ENCODE measurements around the gene VPS33B.
"Not testable (repeated sequence)": the region's sequence is repeated elsewhere in the genome, so short reads cannot be mapped to it uniquely, and the experiment has no call there.

The VPS33B gene

DNA sequence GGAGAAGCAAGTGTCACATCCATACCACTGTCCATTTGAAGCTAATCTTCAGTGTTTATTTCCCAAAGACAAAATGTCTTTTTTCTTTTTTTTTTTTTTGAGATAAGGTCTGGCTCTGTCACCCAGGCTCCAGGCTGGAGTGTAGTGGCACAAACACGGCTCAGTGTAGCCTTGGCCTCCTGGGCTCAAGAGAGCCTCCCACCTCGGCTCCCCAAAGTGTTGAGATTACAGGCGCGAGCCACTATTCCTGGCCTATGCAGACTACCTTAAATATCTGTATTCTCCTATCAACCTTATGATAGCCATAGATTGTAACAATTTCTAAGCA lies 27.7 kb upstream of the VPS33B start:
- DNase-seq (ENCODE audit: low read depth, low spot score), result no peak
- TF ChIP-seq, protein P1, sequence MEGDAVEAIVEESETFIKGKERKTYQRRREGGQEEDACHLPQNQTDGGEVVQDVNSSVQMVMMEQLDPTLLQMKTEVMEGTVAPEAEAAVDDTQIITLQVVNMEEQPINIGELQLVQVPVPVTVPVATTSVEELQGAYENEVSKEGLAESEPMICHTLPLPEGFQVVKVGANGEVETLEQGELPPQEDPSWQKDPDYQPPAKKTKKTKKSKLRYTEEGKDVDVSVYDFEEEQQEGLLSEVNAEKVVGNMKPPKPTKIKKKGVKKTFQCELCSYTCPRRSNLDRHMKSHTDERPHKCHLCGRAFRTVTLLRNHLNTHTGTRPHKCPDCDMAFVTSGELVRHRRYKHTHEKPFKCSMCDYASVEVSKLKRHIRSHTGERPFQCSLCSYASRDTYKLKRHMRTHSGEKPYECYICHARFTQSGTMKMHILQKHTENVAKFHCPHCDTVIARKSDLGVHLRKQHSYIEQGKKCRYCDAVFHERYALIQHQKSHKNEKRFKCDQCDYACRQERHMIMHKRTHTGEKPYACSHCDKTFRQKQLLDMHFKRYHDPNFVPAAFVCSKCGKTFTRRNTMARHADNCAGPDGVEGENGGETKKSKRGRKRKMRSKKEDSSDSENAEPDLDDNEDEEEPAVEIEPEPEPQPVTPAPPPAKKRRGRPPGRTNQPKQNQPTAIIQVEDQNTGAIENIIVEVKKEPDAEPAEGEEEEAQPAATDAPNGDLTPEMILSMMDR (IDR thresholded peaks at IDR 0.05; ENCODE audit: low read depth, low read length), result no peak
- in situ Hi-C loops (cut with HindIII; ENCODE audit: low sequenced_read_pairs), result no loop called here
- H3K4me3 ChIP-seq (ENCODE audit: low read depth, low read length), result no peak overlapping the region

DNA sequence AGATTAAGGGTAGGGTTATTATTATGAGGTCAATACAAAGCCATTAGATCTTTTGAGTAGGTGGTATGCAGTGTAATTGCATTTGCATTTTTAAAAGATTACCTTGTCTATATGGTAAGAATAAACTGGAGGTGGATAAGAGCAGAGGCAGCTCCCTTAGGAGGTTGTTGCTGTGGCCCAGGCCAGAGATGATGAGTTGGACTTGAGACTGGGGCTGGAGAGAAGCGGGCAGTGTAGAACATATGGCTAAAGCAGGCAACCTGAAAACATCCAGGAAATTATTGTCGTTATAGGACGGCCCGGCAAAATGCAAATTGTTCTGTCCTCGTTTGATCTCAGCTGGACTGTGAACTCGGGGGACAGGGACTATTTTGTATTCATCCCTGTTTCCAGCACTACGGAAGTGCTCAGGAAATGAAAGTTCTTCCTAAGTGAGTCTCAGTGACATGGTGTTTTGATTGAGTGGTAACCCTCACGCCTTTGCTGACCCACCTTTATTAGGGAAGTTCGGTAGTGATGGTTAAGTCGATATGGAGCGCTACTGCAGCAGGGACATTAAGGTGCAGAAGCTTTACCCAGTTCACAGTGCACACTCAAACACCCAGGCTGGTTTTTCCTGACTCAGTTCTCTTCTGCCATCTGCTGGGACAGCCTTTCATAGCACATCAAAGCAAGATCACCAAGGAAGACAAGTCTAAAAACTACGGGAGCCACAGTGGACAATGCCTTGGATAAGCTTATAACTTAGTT lies 27.2 kb upstream of the VPS33B start:
- peak; percentile 71 for DNase-seq (ENCODE audit: low read depth, low spot score)
- H3K4me3 ChIP-seq (ENCODE audit: low read depth, low read length), result no peak overlapping the region
- in situ Hi-C loops (cut with HindIII; ENCODE audit: low sequenced_read_pairs), result no loop called here
- TF ChIP-seq, protein P1 (IDR thresholded peaks at IDR 0.05; ENCODE audit: low read depth, low read length), result peak; percentile 82

- TF ChIP-seq, protein P1 (IDR thresholded peaks at IDR 0.05; ENCODE audit: low read depth, low read length), result no peak
- DNase-seq (ENCODE audit: low read depth, low spot score), result peak; percentile 12
- in situ Hi-C loops (cut with HindIII; ENCODE audit: low sequenced_read_pairs), result no loop called here
- H3K4me3 ChIP-seq (ENCODE audit: low read depth, low read length), result no peak overlapping the region
Observed at GRCh38 chr15:91047545-91048199, 25.3 kb upstream of the VPS33B start.

DNA sequence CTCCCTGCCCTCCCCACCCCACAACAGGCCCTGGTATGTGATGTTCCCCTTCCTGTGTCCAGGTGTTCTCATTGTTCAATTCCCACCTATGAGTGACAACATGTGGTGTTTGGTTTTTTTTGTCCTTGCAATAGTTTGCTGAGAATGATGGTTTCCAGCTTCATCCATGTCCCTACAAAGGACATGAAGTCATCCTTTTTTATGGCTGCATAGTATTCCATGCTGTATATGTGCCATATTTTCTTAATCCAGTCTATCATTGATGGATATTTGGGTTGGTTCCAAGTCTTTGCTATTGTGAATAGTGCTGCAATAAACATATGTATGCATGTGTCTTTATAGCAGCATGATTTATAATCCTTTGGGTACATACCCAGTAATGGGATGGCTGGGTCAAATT lies 23.7 kb upstream of the VPS33B start:
- H3K4me3 ChIP-seq (ENCODE audit: low read depth, low read length); DNase-seq (ENCODE audit: low read depth, low spot score); in situ Hi-C loops (cut with HindIII; ENCODE audit: low sequenced_read_pairs): not testable (repeated sequence)

DNA sequence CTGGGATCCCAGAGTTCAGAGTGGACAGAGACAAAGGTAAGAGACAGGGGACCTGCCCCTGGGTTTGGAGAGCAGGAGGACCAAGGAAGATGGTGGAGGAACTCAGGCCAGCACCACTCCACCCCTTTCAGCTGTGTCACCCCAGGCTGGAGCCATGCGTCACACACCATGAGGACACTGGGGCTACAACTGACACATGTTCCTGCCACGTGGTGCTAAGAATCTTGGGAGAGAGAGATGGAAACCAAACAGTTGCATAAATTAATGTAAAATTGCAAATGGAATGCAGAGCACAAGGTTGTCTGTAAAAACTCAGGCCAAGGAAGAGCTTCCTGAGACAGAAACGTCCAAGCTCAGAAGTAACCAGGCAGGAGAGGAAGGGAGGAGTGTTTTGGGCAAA lies 22.7 kb upstream of the VPS33B start:
- in situ Hi-C loops (cut with HindIII; ENCODE audit: low sequenced_read_pairs), result no loop called here
- DNase-seq (ENCODE audit: low read depth, low spot score), result no peak
- TF ChIP-seq, protein P1 (IDR thresholded peaks at IDR 0.05; ENCODE audit: low read depth, low read length), result no peak
- H3K4me3 ChIP-seq (ENCODE audit: low read depth, low read length), result no peak overlapping the region

- DNase-seq (ENCODE audit: low read depth, low spot score), result no peak
- H3K4me3 ChIP-seq (ENCODE audit: low read depth, low read length), result no peak overlapping the region
- TF ChIP-seq, protein P1 (IDR thresholded peaks at IDR 0.05; ENCODE audit: low read depth, low read length), result no peak
- in situ Hi-C loops (cut with HindIII; ENCODE audit: low sequenced_read_pairs), result no loop called here
Observed at GRCh38 chr15:91043202-91043874, 20.9 kb upstream of the VPS33B start.

- TF ChIP-seq, protein P1 (IDR thresholded peaks at IDR 0.05; ENCODE audit: low read depth, low read length), result no peak
- DNase-seq (ENCODE audit: low read depth, low spot score), result no peak
- in situ Hi-C loops (cut with HindIII; ENCODE audit: low sequenced_read_pairs), result no loop called here
Observed at GRCh38 chr15:91040856-91041255, 18.5 kb upstream of the VPS33B start.

More at GRCh38 chr15:91040856-91041255, 18.5 kb upstream of the VPS33B start:
- H3K4me3 ChIP-seq (ENCODE audit: low read depth, low read length), result no peak overlapping the region
